CD4-positive, alpha-beta T cell (primary cell): ENCODE results near the gene ARMC3. TPM values are rescaled to one million over a fixed set of nuclear protein-coding genes. Genes with fewer than 3 reads are reported as not detected.

Source experiments
- ATAC-seq: fragments of 200-7000 bp; cut with Tn5 transposase; one replicate; pipeline ENCODE4 v1.10.0; 2022; ENCODE audit warnings: mild to moderate bottlenecking; ENCODE audit not compliant: poor library complexity
- CTCF ChIA-PET: fragments of 350-600 bp; sonication (Branson Sonifier 250); formaldehyde crosslinking; loops from one replicate; lab custom pipeline; 2021; ENCODE audit warnings: antibody characterized with exemption, inconsistent platforms; lab: Charles Lee
- POLR2A ChIA-PET: fragments of 350-600 bp; sonication (Branson Sonifier 250); formaldehyde crosslinking; loops from one replicate; lab custom pipeline; 2021; ENCODE audit warnings: antibody characterized with exemption, inconsistent platforms; lab: Charles Lee
- DNase-seq, 14 experiments: peaks; one replicate each; pipeline ENCODE4 v3.0.0-alpha.2; 2013 to 2020; ENCODE audit warnings: mixed read lengths in 2 of 14
- H3K27ac ChIP-seq, 2 donors: one replicate each; pipeline versions ENCODE4 v1.5.1 to v1.7.0; 2013; ENCODE audit warnings: low read length in 2 of 2, low read depth in 1 of 2, mild to moderate bottlenecking in 1 of 2
- H3K27me3 ChIP-seq, 2 experiments: 1 replicate in 1 of 2; 2 replicates in 1 of 2; pipeline versions ENCODE4 v1.6.1 to v1.7.0; 2013; ENCODE audit warnings: low read length in 2 of 2, control low read depth in 1 of 2, mild to moderate bottlenecking in 1 of 2, moderate library complexity in 1 of 2; ENCODE audit not compliant: insufficient read depth in 2 of 2, control insufficient read depth in 1 of 2
- H3K36me3 ChIP-seq: one replicate; pipeline ENCODE4 v1.6.1; 2013; ENCODE audit warnings: low read length, control low read depth; ENCODE audit not compliant: insufficient read depth
- H3K4me1 ChIP-seq: one replicate; pipeline ENCODE4 v1.6.1; 2013; ENCODE audit warnings: low read length, control low read depth; ENCODE audit not compliant: insufficient read depth
- H3K4me3 ChIP-seq: one replicate; pipeline ENCODE4 v1.5.1; 2013; ENCODE audit warnings: mild to moderate bottlenecking, low read length, moderate library complexity
- H3K9me3 ChIP-seq, 2 experiments: 1 replicate in 1 of 2; 2 replicates in 1 of 2; pipeline versions ENCODE4 v1.6.1 to v1.7.0; 2013; ENCODE audit warnings: low read length in 2 of 2, mild to moderate bottlenecking in 2 of 2, control low read depth in 1 of 2, moderate library complexity in 1 of 2; ENCODE audit not compliant: control insufficient read depth in 1 of 2, insufficient read depth in 1 of 2
- H3K27ac Mint-ChIP-seq: one replicate; pipeline ENCODE4 v1.8.0; 2020; ENCODE audit warnings: mixed read lengths
- H3K27me3 Mint-ChIP-seq: one replicate; pipeline ENCODE4 v1.8.0; 2021; ENCODE audit warnings: mixed read lengths
- H3K36me3 Mint-ChIP-seq: one replicate; pipeline ENCODE4 v1.8.0; 2021; ENCODE audit warnings: low read depth, mixed read lengths
- H3K4me1 Mint-ChIP-seq: one replicate; pipeline ENCODE4 v1.8.0; 2021; ENCODE audit warnings: low read depth, mixed read lengths
- H3K4me3 Mint-ChIP-seq: one replicate; pipeline ENCODE4 v1.8.0; 2020; ENCODE audit warnings: mild to moderate bottlenecking, mixed read lengths
- H3K9me3 Mint-ChIP-seq: one replicate; pipeline ENCODE4 v1.8.0; 2020; ENCODE audit warnings: mixed read lengths
- intact Hi-C, 2 experiments: fragments of 100-400 bp; cut with DNase I in 1 of 2; cut with micrococcal nuclease in 1 of 2; formaldehyde crosslinking; loops; one replicate each; pipeline versions ENCODE4 v1.15.1 to v1.9.0; 2023 to 2025; cut with DNase I, micrococcal nuclease
- total RNA-seq, 174 experiments: library from RNA in 2 of 174; stranded (reverse) in 2 of 174; gene quantifications; one replicate each; pipeline ENCODE4 v1.2.3 and lab custom pipeline; 2021 to 2026
- TF ChIP-seq, protein P1 (sequence below): fragments of 200-600 bp; IDR thresholded peaks from one replicate; pipeline ENCODE4 v1.8.0; 2022; ENCODE audit warnings: antibody characterized with exemption, mild to moderate bottlenecking

Gene ARMC3
- total RNA-seq, 2 experiments from 2014 or later, result not detected

DNA sequence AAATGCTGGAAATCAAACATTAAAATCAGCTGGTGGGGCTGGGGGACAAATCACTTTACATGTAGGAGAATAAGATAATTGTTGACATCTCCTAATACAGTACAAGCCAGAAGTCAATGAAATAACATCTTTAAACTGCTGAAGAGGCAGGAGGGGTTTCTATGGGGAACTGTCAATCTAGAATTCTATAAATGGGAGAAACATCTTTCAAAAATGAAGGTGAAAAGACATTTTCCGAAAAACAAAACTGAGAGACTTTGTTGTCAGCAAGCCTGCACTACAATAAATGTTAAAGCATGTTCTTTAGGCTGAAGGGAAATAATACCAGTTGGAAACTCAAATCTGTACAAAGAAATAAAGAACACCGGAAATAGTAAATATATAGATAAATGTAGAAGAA, 150.3 kb downstream of the ARMC3 start:
- TF ChIP-seq, protein P1, sequence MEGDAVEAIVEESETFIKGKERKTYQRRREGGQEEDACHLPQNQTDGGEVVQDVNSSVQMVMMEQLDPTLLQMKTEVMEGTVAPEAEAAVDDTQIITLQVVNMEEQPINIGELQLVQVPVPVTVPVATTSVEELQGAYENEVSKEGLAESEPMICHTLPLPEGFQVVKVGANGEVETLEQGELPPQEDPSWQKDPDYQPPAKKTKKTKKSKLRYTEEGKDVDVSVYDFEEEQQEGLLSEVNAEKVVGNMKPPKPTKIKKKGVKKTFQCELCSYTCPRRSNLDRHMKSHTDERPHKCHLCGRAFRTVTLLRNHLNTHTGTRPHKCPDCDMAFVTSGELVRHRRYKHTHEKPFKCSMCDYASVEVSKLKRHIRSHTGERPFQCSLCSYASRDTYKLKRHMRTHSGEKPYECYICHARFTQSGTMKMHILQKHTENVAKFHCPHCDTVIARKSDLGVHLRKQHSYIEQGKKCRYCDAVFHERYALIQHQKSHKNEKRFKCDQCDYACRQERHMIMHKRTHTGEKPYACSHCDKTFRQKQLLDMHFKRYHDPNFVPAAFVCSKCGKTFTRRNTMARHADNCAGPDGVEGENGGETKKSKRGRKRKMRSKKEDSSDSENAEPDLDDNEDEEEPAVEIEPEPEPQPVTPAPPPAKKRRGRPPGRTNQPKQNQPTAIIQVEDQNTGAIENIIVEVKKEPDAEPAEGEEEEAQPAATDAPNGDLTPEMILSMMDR, result no peak
- ChIA-PET CTCF (no interaction called here), POLR2A (no interaction called here)
- no peaks in the 10 kb centered on the region for H3K4me1 ChIP-seq
- Mint-ChIP-seq H3K27me3 (peaks cover 61% of the 10 kb centered on the region), H3K4me3 (no peak overlapping the region), H3K36me3 (no peaks in the 10 kb centered on the region), H3K27ac (no peak overlapping the region), H3K4me1 (no peaks in the 10 kb centered on the region), H3K9me3 (no peaks in the 10 kb centered on the region)
- ATAC-seq (no peak), DNase-seq (no peak)
- H3K27ac ChIP-seq, result no peak overlapping the region
- H3K36me3 ChIP-seq, result no peaks in the 10 kb centered on the region
- intact Hi-C loops, result no loop called here
- no peak overlapping the region for H3K4me3 ChIP-seq
- H3K9me3 ChIP-seq, result no peaks in the 10 kb centered on the region
- peaks cover 16 to 35% of the 10 kb centered on the region in 2 experiments for H3K27me3 ChIP-seq

DNA sequence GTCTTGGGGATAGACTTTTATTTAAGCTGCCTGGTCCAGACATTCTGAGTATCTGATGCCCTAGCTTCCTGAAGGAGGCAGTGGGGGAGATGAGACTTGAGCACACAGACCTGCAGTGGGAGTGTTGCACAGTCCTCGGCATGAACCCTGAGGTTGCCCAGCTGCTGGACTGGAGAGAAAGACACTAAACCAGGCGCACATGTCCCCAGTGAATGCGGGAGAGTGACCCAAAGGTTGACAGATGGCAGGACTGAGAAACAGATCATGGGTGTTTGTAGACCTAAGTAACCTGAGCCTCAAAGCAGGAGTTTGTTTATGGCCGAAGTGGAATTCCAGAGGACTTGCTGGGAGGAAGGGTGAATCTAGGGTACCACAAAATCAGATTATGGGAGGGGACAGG, 151.8 kb downstream of the ARMC3 start:
- H3K36me3 ChIP-seq, result no peaks in the 10 kb centered on the region
- H3K4me1 Mint-ChIP-seq, result no peaks in the 10 kb centered on the region
- TF ChIP-seq, protein P1, result no peak
- DNase-seq, result no peak
- intact Hi-C loops, result no loop called here
- no peak overlapping the region for H3K27ac Mint-ChIP-seq
- no peak overlapping the region for H3K27ac ChIP-seq
- H3K27me3 ChIP-seq, result peaks cover 16 to 35% of the 10 kb centered on the region in 2 experiments
- POLR2A ChIA-PET, result no interaction called here
- H3K4me3 Mint-ChIP-seq, result no peak overlapping the region
- no peaks in the 10 kb centered on the region for H3K9me3 ChIP-seq
- H3K4me1 ChIP-seq, result no peaks in the 10 kb centered on the region
- CTCF ChIA-PET, result no interaction called here
- peaks cover 57% of the 10 kb centered on the region for H3K27me3 Mint-ChIP-seq
- H3K9me3 Mint-ChIP-seq, result no peaks in the 10 kb centered on the region
- no peaks in the 10 kb centered on the region for H3K36me3 Mint-ChIP-seq
- ATAC-seq, result no peak
- no peak overlapping the region for H3K4me3 ChIP-seq

DNA sequence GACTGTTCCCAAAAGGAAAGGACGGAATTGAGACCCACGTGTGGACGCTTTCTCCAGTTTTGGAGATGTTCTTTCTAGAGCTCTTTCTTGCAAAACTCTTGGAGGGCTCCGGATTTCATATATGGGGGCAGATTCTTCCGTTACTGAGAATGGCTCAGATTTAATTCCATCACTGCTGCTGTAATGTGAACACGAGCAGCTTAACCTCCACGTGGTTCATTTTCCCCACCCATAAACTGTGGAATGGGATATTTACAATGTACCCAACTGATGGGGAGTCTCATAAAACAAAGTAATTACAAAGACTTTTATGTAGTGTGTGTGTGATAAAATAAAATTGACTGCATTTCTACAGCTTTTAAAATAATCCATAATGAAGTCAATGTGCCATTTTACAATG, 152.4 kb downstream of the ARMC3 start:
- ChIA-PET CTCF (no interaction called here), POLR2A (no interaction called here)
- no peaks in the 10 kb centered on the region for H3K36me3 Mint-ChIP-seq

More for the DNA sequence above, 152.4 kb downstream of the ARMC3 start:
- Mint-ChIP-seq H3K27ac (no peak overlapping the region), H3K4me3 (no peak overlapping the region), H3K9me3 (no peaks in the 10 kb centered on the region), H3K4me1 (no peaks in the 10 kb centered on the region), H3K27me3 (peaks cover 51% of the 10 kb centered on the region)
- TF ChIP-seq, protein P1, result no peak
- intact Hi-C loops, result no loop called here
- H3K27me3 ChIP-seq, result peaks cover 16 to 35% of the 10 kb centered on the region in 2 experiments
- H3K4me3 ChIP-seq, result no peak overlapping the region
- DNase-seq (no peak), ATAC-seq (no peak)
- no peaks in the 10 kb centered on the region for H3K36me3 ChIP-seq
- H3K9me3 ChIP-seq, result no peaks in the 10 kb centered on the region
- no peak overlapping the region for H3K27ac ChIP-seq
- H3K4me1 ChIP-seq, result no peaks in the 10 kb centered on the region
